HepG2 (cell line): ENCODE data around the gene R3HDM4. TPM values are rescaled to one million over a fixed set of nuclear protein-coding genes. Genes with fewer than 3 reads are reported as not detected.
A peak's percentile ranks its signal among the peaks of the same experiment; 100 is the strongest.

Experiments used
- ATAC-seq: fragments of 200-7000 bp; cut with Tn5 transposase; 3 replicates; pipeline ENCODE4 v1.9.1; 2020; ENCODE audit warnings: mild to moderate bottlenecking, moderate library complexity
- BruUV-seq: library from RNA; stranded (reverse); fragments of 400-500 nt; replicated peaks from 2 replicates; lab custom pipeline; 2021; lab: Mats Ljungman, UMichigan
- CTCF ChIA-PET: fragments of 300-600 bp; formaldehyde crosslinking; extraction: SDS; loops from one replicate; lab custom pipeline; 2021; ENCODE audit warnings: low total read pairs, inconsistent platforms, low intra/inter-chr PET ratio; lab: Yijun Ruan, JAX
- POLR2A ChIA-PET: fragments of 350-600 bp; sonication (Branson Sonifier 250); formaldehyde crosslinking; loops from one replicate; lab custom pipeline; 2020; ENCODE audit warnings: antibody characterized with exemption, inconsistent platforms; lab: Yijun Ruan, JAX
- DNase-seq: peaks from one replicate; pipeline ENCODE4 v3.0.0-alpha.2; 2015; ENCODE audit warnings: low spot score
- FAIRE-seq: peaks from 3 replicates; lab custom pipeline; 2011; peaks lifted over from hg19 to GRCh38; lab: Jason Lieb, UNC
- H2AFZ ChIP-seq: one replicate; pipeline ENCODE4 v1.6.1; 2011; ENCODE audit warnings: low read length, inconsistent platforms
- H3K27ac ChIP-seq: fragments of 300-600 bp; 3 replicates; pipeline ENCODE4 v1.8.0; 2011; ENCODE audit warnings: mixed run types, mild to moderate bottlenecking, mixed read lengths, low read length, inconsistent platforms; ENCODE audit not compliant: insufficient read depth; ENCODE audit errors: extremely low read length
- H3K27me3 ChIP-seq, 2 experiments: fragments of 200-600 bp in 1 of 2; 2 replicates in 1 of 2; 3 replicates in 1 of 2; pipeline versions ENCODE4 v1.6.0 to v1.8.0; 2011; ENCODE audit warnings: low read length in 2 of 2, mild to moderate bottlenecking in 2 of 2, moderate library complexity in 2 of 2, inconsistent platforms in 1 of 2; ENCODE audit not compliant: insufficient read depth in 2 of 2, control insufficient read depth in 1 of 2
- H3K36me3 ChIP-seq, 2 experiments: fragments of 200-600 bp in 1 of 2; replicated peaks in 1 of 2; 2 replicates in 1 of 2; 3 replicates in 1 of 2; pipeline versions ENCODE4 v1.5.1 to v1.8.0; 2011; ENCODE audit warnings: low read length in 2 of 2, inconsistent platforms in 1 of 2; ENCODE audit not compliant: insufficient read depth in 2 of 2, control insufficient read depth in 1 of 2
- H3K4me1 ChIP-seq: 2 replicates; pipeline ENCODE4 v1.5.1; 2012; ENCODE audit warnings: low read length, inconsistent platforms; ENCODE audit not compliant: insufficient read depth
- H3K4me2 ChIP-seq: 2 replicates; pipeline ENCODE4 v1.6.0; 2011; ENCODE audit warnings: low read depth, low read length, inconsistent platforms
- H3K4me3 ChIP-seq, 3 experiments: fragments of 200-600 bp in 1 of 3; sonication (generic), shearing (Covaris generic) in 1 of 3; replicated peaks in 1 of 3; 2 replicates each; pipeline ENCODE4 v1.5.1; 2011 to 2016; ENCODE audit warnings: low read length in 3 of 3, inconsistent platforms in 2 of 3, low read depth in 2 of 3, mild to moderate bottlenecking in 2 of 3, control low read depth in 1 of 3, mixed read lengths in 1 of 3; ENCODE audit not compliant: insufficient read depth in 1 of 3
- H3K79me2 ChIP-seq: one replicate; pipeline ENCODE4 v1.6.1; 2011; ENCODE audit warnings: low read length, inconsistent platforms; ENCODE audit not compliant: insufficient read depth
- H3K9ac ChIP-seq: 2 replicates; pipeline ENCODE4 v1.6.0; 2011; ENCODE audit warnings: mild to moderate bottlenecking, low read depth, low read length, inconsistent platforms; ENCODE audit not compliant: insufficient read depth
- H3K9me3 ChIP-seq: 2 replicates; pipeline ENCODE4 v1.5.1; 2012; ENCODE audit warnings: mild to moderate bottlenecking, low read length
- H4K20me1 ChIP-seq: 2 replicates; pipeline ENCODE4 v1.6.0; 2011; ENCODE audit warnings: inconsistent platforms, mild to moderate bottlenecking, low read length, moderate library complexity; ENCODE audit not compliant: insufficient read depth
- AGO2 ChIP-seq: fragments of 200-400 bp; formaldehyde crosslinking; optimal IDR thresholded peaks from 2 replicates; pipeline ENCODE3; 2017; ENCODE audit warnings: mild to moderate bottlenecking, low read depth, low read length, moderate library complexity
- HOXA3 ChIP-seq: sonication (generic); formaldehyde crosslinking; IDR thresholded peaks from 2 replicates; pipeline ENCODE4 v1.5.0; 2020; ENCODE audit warnings: missing genetic modification reagents
- NR1H2 ChIP-seq: sonication (generic); formaldehyde crosslinking; IDR thresholded peaks from 2 replicates; pipeline ENCODE4 v1.8.1; 2022; ENCODE audit warnings: low read depth, missing genetic modification reagents, borderline replicate concordance
- SP4 ChIP-seq: sonication (generic); formaldehyde crosslinking; IDR thresholded peaks from 2 replicates; pipeline ENCODE4 v1.8.1; 2023; ENCODE audit warnings: mild to moderate bottlenecking, missing genetic modification reagents
- ZBTB38 ChIP-seq: sonication (generic); formaldehyde crosslinking; IDR thresholded peaks from 2 replicates; pipeline ENCODE4 v1.5.1; 2020; ENCODE audit warnings: mild to moderate bottlenecking, missing genetic modification reagents
- WGBS: methylation state at CpG from one replicate; pipeline ENCODE4 v1.1.6; 2017; ENCODE audit warnings: low lambda C conversion rate; 5-methylcytosine and 5-hydroxymethylcytosine counted together
- in situ Hi-C: cut with HindIII; loops from 2 replicates; pipeline ENCODE4 v1.10.0; 2017; ENCODE audit warnings: low pct_unique_long_range_greater_than_20kb; ENCODE audit not compliant: extremely low pct_ligation_motif_present
- intact Hi-C: fragments of 100-400 bp; cut with micrococcal nuclease; formaldehyde crosslinking; loops from one replicate; pipeline ENCODE4 v1.10.0; 2022; ENCODE audit not compliant: unreplicated experiment
- polyA plus RNA-seq, 8 experiments: library from polyadenylated mRNA; depleted of rRNA in 3 of 8; stranded (reverse) in 7 of 8; unstranded in 1 of 8; fragments of >200 nt; fragmentation: Illumina TruSeq in 4 of 8; extraction: Trizol in 4 of 8; gene quantifications; 2 replicates each; pipeline versions ENCODE4 v1.2.1 to v1.2.3, GENCODE V29; 2011 to 2016; ENCODE audit warnings: low read depth in 4 of 8, missing spikeins in 1 of 8, mixed read lengths in 1 of 8; ENCODE audit not compliant: insufficient read depth in 1 of 8
- total RNA-seq, 5 experiments: library from RNA; depleted of rRNA; stranded (reverse); fragments of >200 nt; fragmentation: Illumina TruSeq; extraction: Trizol; gene quantifications; 2 replicates each; pipeline ENCODE4 v1.2.3, GENCODE V29; 2016; ENCODE audit warnings: low read depth in 1 of 5

The R3HDM4 gene
- total and polyA plus RNA-seq, 2 of the 13 experiments (the other 11 are each of a cell fraction or from before 2014, with no cell fraction given) = 26.2 to 26.9 TPM

- 88% methylated on average over 36 of the region's 48 CpGs for WGBS
- no peak overlapping the region for H3K4me3 ChIP-seq
- H3K27ac ChIP-seq = no peak overlapping the region
- no peaks in the 10 kb centered on the region for H3K27me3 ChIP-seq
- in situ Hi-C loops (loop anchor here (5.0 to 10.0 kb wide), 2 partner anchors 55 to 122 kb away; partner anchors contain the start of genes KISS1R and WDR18), intact Hi-C loops (loop anchor here (2.0 kb wide), 1 partner anchor 54 kb away; the partner anchor contains the start of gene KISS1R)
- no peak for FAIRE-seq
- H3K79me2 ChIP-seq = no peaks in the 10 kb centered on the region
- CTCF ChIA-PET = no interaction called here
- H3K9ac ChIP-seq = no peak overlapping the region
- H3K4me2 ChIP-seq = no peak overlapping the region
- H3K36me3 ChIP-seq = 0 out of 5 replicates have a peak, but pooled peaks cover 0 to 3% of the 10 kb centered on the region in 2 experiments
- H4K20me1 ChIP-seq = no peaks in the 10 kb centered on the region
- no peak for DNase-seq
- H2AFZ ChIP-seq = no peak overlapping the region
- TF ChIP-seq AGO2 = peak; percentile 59
- TF ChIP-seq NR1H2 = no peak
- peak; percentile 37; the same call in 1 of the 2 replicates for TF ChIP-seq HOXA3 (CRISPR knock-in tag)
- 0 out of 2 replicates have a peak, but pooled peaks have one; percentile 59 for TF ChIP-seq SP4 (CRISPR knock-in tag)
- 0 out of 2 replicates have a peak, but pooled peaks have one; percentile 46 for TF ChIP-seq ZBTB38 (CRISPR knock-in tag)
- BruUV-seq = no TSS peak
- ATAC-seq = peak; percentile 10; the same call in 1 of the 3 replicates
- POLR2A ChIA-PET = interaction anchor here (1.0 kb wide), 1 partner anchor 39 kb away, joined by 3 read pairs; no protein-coding TSS in a partner anchor
- H3K9me3 ChIP-seq = no peaks in the 10 kb centered on the region
- peaks cover 19% of the 10 kb centered on the region for H3K4me1 ChIP-seq
Measured at GRCh38 chr19:862581-863314, 50.3 kb downstream of the R3HDM4 start.
